ENCODE results near the gene SEMA3G. TPM values are rescaled to one million over a fixed set of nuclear protein-coding genes. Genes with fewer than 3 reads are reported as not detected.

The SEMA3G gene
- total and polyA plus RNA-seq, 5 donors, result 4.7 to 13.1 (median 8.8) TPM

DNA sequence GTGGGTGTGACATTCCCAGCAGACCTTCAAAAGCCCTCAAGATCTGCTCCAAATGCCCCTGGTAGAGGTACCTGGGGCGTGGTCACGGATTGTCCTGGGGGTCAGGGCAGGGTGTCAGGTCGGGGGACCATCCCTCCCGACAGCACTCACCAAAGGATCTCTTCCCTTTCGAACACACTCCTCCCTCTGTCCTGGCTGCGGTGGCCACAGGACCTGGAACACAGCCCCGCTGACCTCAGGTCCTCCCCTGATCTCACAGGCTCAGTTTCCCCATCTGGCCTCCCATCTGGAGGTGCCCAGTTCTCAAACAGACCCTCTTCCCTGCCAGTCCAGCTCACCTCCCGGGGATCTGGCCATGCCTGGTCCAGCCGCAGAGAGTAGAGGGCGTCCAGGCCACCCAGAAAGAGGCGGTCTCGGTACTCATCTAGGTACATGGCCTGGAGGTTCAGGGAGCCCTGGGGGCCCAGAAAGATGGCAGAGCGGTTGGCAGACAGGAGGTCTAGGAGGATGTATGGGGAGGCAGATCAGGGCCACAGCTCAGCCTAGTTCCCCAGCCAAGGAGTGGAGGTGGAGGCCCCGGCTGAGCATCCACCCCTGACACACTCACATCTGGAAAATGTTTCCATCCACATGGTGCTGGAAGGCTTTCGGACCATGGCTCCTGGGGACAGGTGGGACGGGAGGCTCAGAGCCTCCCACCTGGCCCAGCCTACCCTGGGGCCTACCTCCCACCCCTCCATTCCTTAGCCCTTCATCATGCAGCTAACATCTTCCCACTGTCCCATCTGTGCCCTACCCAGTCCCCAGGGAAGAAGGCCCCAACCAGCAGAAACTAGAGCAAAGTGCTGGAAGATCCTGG lies 2.3 kb downstream of the SEMA3G start:
- WGBS, result 92% methylated on average over 16 of the region's 16 CpGs
- Histone ChIP-seq H3K4me3 (ENCODE audit: low read length) (no peak overlapping the region), H3K27ac (ENCODE audit: low read length) (no peak overlapping the region), H3K4me1 (ENCODE audit: control insufficient read depth, insufficient read depth, low read length) (peaks cover 5% of the 10 kb centered on the region), H3K9me3 (ENCODE audit: control insufficient read depth, low read length) (no peaks in the 10 kb centered on the region), H3K27me3 (ENCODE audit: control insufficient read depth, insufficient read depth) (no peaks in the 10 kb centered on the region)
- intact Hi-C loops (cut with DNase I), result no loop called here
- peak in 1 of 3 donors; percentile 48 for DNase-seq
- no peak for ATAC-seq

- Histone ChIP-seq H3K27me3 (ENCODE audit: control insufficient read depth, insufficient read depth) (no peaks in the 10 kb centered on the region), H3K27ac (ENCODE audit: low read length) (no peak overlapping the region), H3K4me1 (ENCODE audit: control insufficient read depth, insufficient read depth, low read length) (peaks cover 7% of the 10 kb centered on the region), H3K9me3 (ENCODE audit: control insufficient read depth, low read length) (no peaks in the 10 kb centered on the region), H3K4me3 (ENCODE audit: low read length) (no peak overlapping the region)
- 91% methylated on average over 18 of the region's 18 CpGs for WGBS
- DNase-seq, result peak in 1 of 3 donors; percentile 56
- intact Hi-C loops (cut with DNase I), result no loop called here
- no peak for ATAC-seq
These were observed 3.1 kb downstream of the SEMA3G start for GRCh38 chr3:52441772-52442332.

- H3K4me3 ChIP-seq (ENCODE audit: low read length), result no peak overlapping the region
- peak in 2 of 3 donors; percentile 49 for DNase-seq
These were observed 3.7 kb downstream of the SEMA3G start for GRCh38 chr3:52441091-52441771.

DNA sequence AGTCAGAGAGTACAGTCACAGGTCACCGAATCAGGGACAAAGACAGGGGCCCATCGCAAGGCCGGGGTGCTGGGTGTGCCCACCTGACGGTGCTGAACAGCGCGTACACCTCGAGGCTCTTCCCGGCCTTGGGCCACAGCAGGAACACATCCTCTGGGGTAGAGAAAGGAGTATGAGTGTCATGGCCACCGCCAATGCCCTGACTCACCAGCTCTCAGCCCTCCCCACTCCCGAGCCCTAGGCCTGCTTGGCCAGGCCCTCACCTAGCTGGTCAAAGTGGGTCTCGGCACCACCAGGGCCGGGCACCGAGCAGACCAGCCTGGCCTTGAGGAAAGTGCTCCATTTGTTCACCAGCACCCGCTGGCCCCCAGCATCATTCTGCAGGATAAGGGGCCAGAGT lies 4.2 kb downstream of the SEMA3G start:
- Histone ChIP-seq H3K4me3 (ENCODE audit: low read length) (no peak overlapping the region), H3K4me1 (ENCODE audit: control insufficient read depth, insufficient read depth, low read length) (peaks cover 3% of the 10 kb centered on the region), H3K27me3 (ENCODE audit: control insufficient read depth, insufficient read depth) (no peaks in the 10 kb centered on the region), H3K27ac (ENCODE audit: low read length) (no peak overlapping the region), H3K9me3 (ENCODE audit: control insufficient read depth, low read length) (no peaks in the 10 kb centered on the region)
- DNase-seq (peak in 1 of 3 donors; percentile 38), ATAC-seq (no peak)
- intact Hi-C loops (cut with DNase I), result no loop called here
- WGBS, result 95% methylated on average over 14 of the region's 14 CpGs

More at GRCh38 chr3:52441091-52441771, 3.7 kb downstream of the SEMA3G start:
- Histone ChIP-seq H3K9me3 (ENCODE audit: control insufficient read depth, low read length) (no peaks in the 10 kb centered on the region), H3K27ac (ENCODE audit: low read length) (no peak overlapping the region), H3K4me1 (ENCODE audit: control insufficient read depth, insufficient read depth, low read length) (peaks cover 3% of the 10 kb centered on the region), H3K27me3 (ENCODE audit: control insufficient read depth, insufficient read depth) (no peaks in the 10 kb centered on the region)
- 93% methylated on average over 23 of the region's 23 CpGs for WGBS
- ATAC-seq, result no peak
- intact Hi-C loops (cut with DNase I), result no loop called here

- Histone ChIP-seq H3K27ac (ENCODE audit: low read length) (no peak overlapping the region), H3K4me3 (ENCODE audit: low read length) (no peak overlapping the region), H3K4me1 (ENCODE audit: control insufficient read depth, insufficient read depth, low read length) (peaks cover 3% of the 10 kb centered on the region), H3K9me3 (ENCODE audit: control insufficient read depth, low read length) (no peaks in the 10 kb centered on the region), H3K27me3 (ENCODE audit: control insufficient read depth, insufficient read depth) (no peaks in the 10 kb centered on the region)
- WGBS, result 91% methylated on average over 12 of the region's 12 CpGs
- DNase-seq (peak in 1 of 3 donors; percentile 48), ATAC-seq (no peak)
- intact Hi-C loops (cut with DNase I), result no loop called here
These were observed 4.7 kb downstream of the SEMA3G start for GRCh38 chr3:52440249-52440551.

- intact Hi-C loops (cut with DNase I), result no loop called here
- DNase-seq, result peak in 1 of 3 donors; percentile 50
- no peaks in the 10 kb centered on the region for H3K27me3 ChIP-seq (ENCODE audit: control insufficient read depth, insufficient read depth)
- H3K9me3 ChIP-seq (ENCODE audit: control insufficient read depth, low read length), result no peaks in the 10 kb centered on the region
- H3K27ac ChIP-seq (ENCODE audit: low read length), result no peak overlapping the region
- peaks cover 3% of the 10 kb centered on the region for H3K4me1 ChIP-seq (ENCODE audit: control insufficient read depth, insufficient read depth, low read length)
- ATAC-seq, result no peak
- WGBS, result 93% methylated on average over 16 of the region's 16 CpGs
- H3K4me3 ChIP-seq (ENCODE audit: low read length), result no peak overlapping the region
These were observed 5.3 kb downstream of the SEMA3G start for GRCh38 chr3:52439426-52440248.

- Histone ChIP-seq H3K4me3 (ENCODE audit: low read length) (no peak overlapping the region), H3K4me1 (ENCODE audit: control insufficient read depth, insufficient read depth, low read length) (peaks cover 7% of the 10 kb centered on the region), H3K27me3 (ENCODE audit: control insufficient read depth, insufficient read depth) (no peaks in the 10 kb centered on the region), H3K9me3 (ENCODE audit: control insufficient read depth, low read length) (no peaks in the 10 kb centered on the region), H3K27ac (ENCODE audit: low read length) (no peak overlapping the region)
- 87% methylated on average over 9 of the region's 9 CpGs for WGBS
- intact Hi-C loops (cut with DNase I), result no loop called here
- DNase-seq (no peak), ATAC-seq (no peak)
These were observed 6.1 kb downstream of the SEMA3G start for GRCh38 chr3:52438579-52439425.

- H3K27me3 ChIP-seq (ENCODE audit: control insufficient read depth, insufficient read depth), result no peaks in the 10 kb centered on the region
- ATAC-seq (no peak), DNase-seq (no peak)
- intact Hi-C loops (cut with DNase I), result no loop called here
- no peaks in the 10 kb centered on the region for H3K9me3 ChIP-seq (ENCODE audit: control insufficient read depth, low read length)
- WGBS, result 91% methylated on average over 6 of the region's 6 CpGs
- no peak overlapping the region for H3K27ac ChIP-seq (ENCODE audit: low read length)
- no peak overlapping the region for H3K4me3 ChIP-seq (ENCODE audit: low read length)
- peaks cover 10% of the 10 kb centered on the region for H3K4me1 ChIP-seq (ENCODE audit: control insufficient read depth, insufficient read depth, low read length)
These were observed 6.9 kb downstream of the SEMA3G start for GRCh38 chr3:52438104-52438376.

GRCh38 chr3:52437326-52438103 lies 7.4 kb downstream of the SEMA3G start:
- Histone ChIP-seq H3K27ac (ENCODE audit: low read length) (no peak overlapping the region), H3K9me3 (ENCODE audit: control insufficient read depth, low read length) (no peaks in the 10 kb centered on the region), H3K4me3 (ENCODE audit: low read length) (no peak overlapping the region), H3K27me3 (ENCODE audit: control insufficient read depth, insufficient read depth) (no peaks in the 10 kb centered on the region), H3K4me1 (ENCODE audit: control insufficient read depth, insufficient read depth, low read length) (peaks cover 15% of the 10 kb centered on the region)
- 89% methylated on average over 15 of the region's 15 CpGs for WGBS
- DNase-seq, result peak in 1 of 3 donors; percentile 55
- intact Hi-C loops (cut with DNase I), result no loop called here
- ATAC-seq, result peak in 1 of 2 donors; percentile 3

Data from right cardiac atrium (tissue), 5 donors.